T-helper 2 cell treated with Interferon-gamma antibody and Interleukin-4, amounts not matched to agents 5 μg/mL and 100 μg/mL, for 36 hours (primary cell): Measurements from ENCODE around the gene SERINC3.

Experiments
- DNase-seq: peaks from one replicate; pipeline ENCODE4 v3.0.0; 2021; ENCODE audit warnings: low spot score
- H3K27ac Mint-ChIP-seq: one replicate; pipeline ENCODE4 v1.8.0; 2021; ENCODE audit warnings: mild to moderate bottlenecking, mixed read lengths
- H3K27me3 Mint-ChIP-seq: one replicate; pipeline ENCODE4 v1.8.0; 2021; ENCODE audit warnings: low read depth, mixed read lengths
- H3K36me3 Mint-ChIP-seq: one replicate; pipeline ENCODE4 v1.8.0; 2021; ENCODE audit warnings: low read depth, mixed read lengths
- H3K4me1 Mint-ChIP-seq: one replicate; pipeline ENCODE4 v1.8.0; 2021; ENCODE audit warnings: low read depth, mixed read lengths
- H3K4me3 Mint-ChIP-seq: one replicate; pipeline ENCODE4 v1.8.0; 2022; ENCODE audit warnings: mild to moderate bottlenecking, moderate library complexity, mixed read lengths
- H3K9me3 Mint-ChIP-seq: one replicate; pipeline ENCODE4 v1.8.0; 2021; ENCODE audit warnings: mixed read lengths

SERINC3 gene

DNA sequence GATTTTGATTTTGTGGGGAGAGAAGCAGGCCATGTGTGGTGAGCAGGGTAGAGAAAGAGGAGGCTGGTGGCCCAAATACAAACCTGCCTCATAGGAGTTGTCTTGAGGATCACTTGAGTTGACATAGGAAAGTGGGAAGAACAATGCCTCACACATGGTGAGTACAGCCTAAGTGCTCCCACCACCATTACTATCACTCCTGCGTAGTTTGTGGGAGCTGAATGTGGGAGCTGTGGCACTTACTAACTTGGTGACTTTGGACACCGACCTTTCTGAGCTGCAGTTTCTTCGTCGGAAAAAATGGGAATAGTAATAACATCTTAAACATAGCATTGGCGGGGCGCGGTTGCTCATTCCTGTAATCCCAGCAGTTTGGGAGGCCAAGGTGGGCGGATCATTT, 25.5 kb upstream of the SERINC3 start:
- no peak overlapping the region for H3K4me3 Mint-ChIP-seq
- H3K4me1 Mint-ChIP-seq, result peaks cover 2% of the 10 kb centered on the region
- H3K9me3 Mint-ChIP-seq, result no peaks in the 10 kb centered on the region

DNA sequence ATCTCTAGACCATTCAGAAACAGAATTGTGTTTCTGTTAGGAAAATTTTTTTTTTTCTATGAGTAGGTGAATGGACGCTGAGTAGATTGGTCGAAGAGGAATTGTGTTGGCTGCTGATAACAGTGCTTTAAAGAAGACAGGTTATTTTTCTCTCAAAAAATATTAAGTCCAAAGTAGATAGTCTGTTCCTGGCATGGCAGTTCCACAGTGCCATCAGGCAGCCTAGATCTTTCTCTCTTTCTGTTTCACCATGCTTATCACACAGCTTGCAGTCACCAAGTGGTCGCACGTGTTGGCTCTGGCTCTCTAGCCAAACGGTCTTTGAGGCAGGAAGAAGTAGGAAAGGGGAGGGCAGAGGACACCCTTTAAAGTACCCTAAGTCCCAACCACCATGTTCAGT, 22.4 kb upstream of the SERINC3 start:
- H3K9me3 Mint-ChIP-seq, result no peaks in the 10 kb centered on the region
- H3K36me3 Mint-ChIP-seq, result no peaks in the 10 kb centered on the region
- no peak overlapping the region for H3K27ac Mint-ChIP-seq
- H3K27me3 Mint-ChIP-seq, result peaks cover 9% of the 10 kb centered on the region
- H3K4me1 Mint-ChIP-seq, result no peaks in the 10 kb centered on the region
- H3K4me3 Mint-ChIP-seq, result no peak overlapping the region
- DNase-seq, result no peak

More for the DNA sequence above, 25.5 kb upstream of the SERINC3 start:
- Mint-ChIP-seq H3K27me3 (peaks cover 10% of the 10 kb centered on the region), H3K27ac (no peak overlapping the region), H3K36me3 (no peaks in the 10 kb centered on the region)
- DNase-seq, result no peak

DNA sequence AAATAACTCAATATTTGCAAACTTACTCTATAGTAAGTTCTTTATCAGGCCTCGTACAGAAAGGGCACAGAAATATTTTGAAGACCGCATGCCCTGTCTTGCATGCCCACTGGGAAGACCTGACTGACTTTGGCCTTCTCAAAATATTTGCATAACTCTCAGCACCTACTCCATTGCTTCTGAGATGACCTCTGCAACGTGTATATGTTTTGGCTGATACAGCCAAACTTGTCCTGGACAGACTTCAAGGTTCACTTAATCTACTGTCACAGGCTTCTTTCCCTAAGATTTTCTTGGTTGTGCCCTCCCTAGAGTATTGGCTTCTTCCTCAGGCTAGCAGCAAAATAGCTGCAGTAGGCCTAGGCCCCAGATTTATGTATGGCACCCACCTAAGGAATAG, 21.5 kb upstream of the SERINC3 start:
- no peak for DNase-seq
- Mint-ChIP-seq H3K27me3 (peaks cover 5% of the 10 kb centered on the region), H3K4me3 (no peak overlapping the region), H3K27ac (no peak overlapping the region), H3K9me3 (no peaks in the 10 kb centered on the region), H3K4me1 (no peaks in the 10 kb centered on the region), H3K36me3 (no peaks in the 10 kb centered on the region)

- H3K27ac Mint-ChIP-seq, result no peak overlapping the region
- no peaks in the 10 kb centered on the region for H3K9me3 Mint-ChIP-seq
- DNase-seq, result no peak
- H3K4me3 Mint-ChIP-seq, result no peak overlapping the region
- no peaks in the 10 kb centered on the region for H3K4me1 Mint-ChIP-seq
- peaks cover 5% of the 10 kb centered on the region for H3K27me3 Mint-ChIP-seq
- H3K36me3 Mint-ChIP-seq, result no peaks in the 10 kb centered on the region
Measured at GRCh38 chr20:44542890-44543289, 21.0 kb upstream of the SERINC3 start.

DNA sequence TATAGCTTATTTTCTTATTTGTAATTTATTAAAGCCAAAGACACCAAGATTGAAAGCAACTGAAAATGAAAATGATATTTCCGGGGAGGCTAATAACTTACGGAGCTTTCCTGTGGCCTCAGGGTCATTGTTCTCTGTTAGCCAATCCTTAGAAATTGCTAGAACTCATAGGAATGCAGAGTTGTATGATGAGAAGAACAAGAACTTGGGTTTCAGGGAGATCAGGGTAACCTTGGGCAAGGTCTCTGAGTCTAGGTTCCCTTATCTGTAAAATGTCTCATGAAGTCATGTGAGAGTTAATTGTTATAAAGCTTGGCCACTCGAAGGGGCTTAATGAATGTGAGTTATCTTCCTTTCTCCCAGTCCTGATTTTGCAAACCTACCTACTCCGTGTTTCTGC, 20.1 kb upstream of the SERINC3 start:
- H3K4me3 Mint-ChIP-seq, result no peak overlapping the region
- no peaks in the 10 kb centered on the region for H3K4me1 Mint-ChIP-seq
- H3K9me3 Mint-ChIP-seq, result no peaks in the 10 kb centered on the region
- H3K27me3 Mint-ChIP-seq, result no peaks in the 10 kb centered on the region
- no peak overlapping the region for H3K27ac Mint-ChIP-seq
- no peak for DNase-seq
- H3K36me3 Mint-ChIP-seq, result no peaks in the 10 kb centered on the region

GRCh38 chr20:44540834-44541233, 19.0 kb upstream of the SERINC3 start:
- DNase-seq, result no peak
- peaks cover 3% of the 10 kb centered on the region for H3K4me1 Mint-ChIP-seq
- no peaks in the 10 kb centered on the region for H3K36me3 Mint-ChIP-seq
- H3K9me3 Mint-ChIP-seq, result no peaks in the 10 kb centered on the region
- no peak overlapping the region for H3K27ac Mint-ChIP-seq
- H3K27me3 Mint-ChIP-seq, result peaks cover 7% of the 10 kb centered on the region
- H3K4me3 Mint-ChIP-seq, result no peak overlapping the region

DNA sequence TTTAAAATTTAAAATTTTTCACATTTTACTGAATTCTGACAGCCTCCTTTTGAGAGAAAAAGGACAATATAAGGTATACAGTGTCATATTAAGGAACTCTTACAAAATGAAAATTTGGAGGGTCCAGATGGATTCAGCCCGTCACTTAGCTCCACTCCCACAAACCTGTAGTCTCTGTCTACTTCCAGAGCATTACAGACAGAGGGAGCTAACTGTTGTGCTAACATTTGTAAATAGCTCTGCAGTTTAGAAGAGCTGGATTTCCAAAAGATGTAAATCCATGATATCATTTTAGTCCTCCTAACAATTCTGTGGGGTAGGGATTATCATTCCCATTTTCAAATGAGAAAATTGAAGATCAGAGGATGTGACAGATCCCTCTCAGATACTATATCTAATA, 16.1 kb upstream of the SERINC3 start:
- Mint-ChIP-seq H3K4me3 (no peak overlapping the region), H3K4me1 (peaks cover 3% of the 10 kb centered on the region), H3K36me3 (no peaks in the 10 kb centered on the region), H3K27me3 (peaks cover 11% of the 10 kb centered on the region), H3K9me3 (no peaks in the 10 kb centered on the region), H3K27ac (no peak overlapping the region)
- no peak for DNase-seq

- H3K27me3 Mint-ChIP-seq, result peaks cover 11% of the 10 kb centered on the region
- H3K4me3 Mint-ChIP-seq, result no peak overlapping the region
- no peaks in the 10 kb centered on the region for H3K9me3 Mint-ChIP-seq
- no peak overlapping the region for H3K27ac Mint-ChIP-seq
- no peaks in the 10 kb centered on the region for H3K36me3 Mint-ChIP-seq
- DNase-seq, result no peak
- H3K4me1 Mint-ChIP-seq, result peaks cover 6% of the 10 kb centered on the region
Measured at GRCh38 chr20:44536175-44536574, 14.3 kb upstream of the SERINC3 start.

DNA sequence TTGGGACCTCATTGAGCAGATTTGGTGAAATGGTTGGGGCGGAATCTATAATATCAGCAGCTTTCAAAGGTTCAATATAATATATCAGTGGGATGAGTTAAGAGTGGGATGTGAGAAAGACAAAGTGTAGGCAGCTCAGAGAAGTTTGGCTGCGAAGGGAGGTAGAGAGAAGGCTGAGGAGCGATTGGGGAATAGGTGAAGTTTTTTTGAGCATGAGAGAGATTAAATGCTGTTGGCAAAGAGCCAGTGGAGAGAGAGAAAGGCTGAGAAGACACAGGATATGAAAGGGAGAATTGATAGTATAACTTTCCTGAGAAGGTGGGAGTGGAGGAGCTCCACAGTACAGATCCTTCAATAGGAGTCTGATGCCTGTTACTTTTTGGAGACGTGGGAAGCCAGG, 12.1 kb upstream of the SERINC3 start:
- no peaks in the 10 kb centered on the region for H3K36me3 Mint-ChIP-seq
- peaks cover 7% of the 10 kb centered on the region for H3K4me1 Mint-ChIP-seq
- no peak overlapping the region for H3K4me3 Mint-ChIP-seq
- no peak for DNase-seq
- H3K27me3 Mint-ChIP-seq, result peaks cover 11% of the 10 kb centered on the region
- H3K9me3 Mint-ChIP-seq, result no peaks in the 10 kb centered on the region
- H3K27ac Mint-ChIP-seq, result no peak overlapping the region

DNA sequence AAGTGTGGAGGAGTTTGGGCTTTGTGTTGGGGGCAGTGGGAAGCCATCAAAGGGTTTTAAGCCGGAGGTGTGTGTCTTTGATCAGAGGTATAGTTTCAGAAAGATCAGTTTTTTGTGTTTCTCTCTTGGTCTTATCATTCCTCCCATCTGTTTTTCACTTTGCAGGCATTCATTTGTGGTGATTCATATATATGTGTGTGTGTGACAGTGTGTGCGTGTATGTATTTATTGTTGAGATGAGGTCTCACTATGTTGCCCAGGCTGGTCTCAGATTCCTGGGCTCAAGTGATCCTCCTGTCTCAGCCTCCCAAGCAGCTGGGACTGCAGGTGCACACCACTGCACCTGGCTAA, 11.1 kb upstream of the SERINC3 start:
- no peak for DNase-seq
- H3K27ac Mint-ChIP-seq, result no peak overlapping the region
- H3K27me3 Mint-ChIP-seq, result peaks cover 11% of the 10 kb centered on the region
- no peak overlapping the region for H3K4me3 Mint-ChIP-seq
- H3K9me3 Mint-ChIP-seq, result no peaks in the 10 kb centered on the region
- peaks cover 7% of the 10 kb centered on the region for H3K4me1 Mint-ChIP-seq
- no peaks in the 10 kb centered on the region for H3K36me3 Mint-ChIP-seq

- peaks cover 7% of the 10 kb centered on the region for H3K4me1 Mint-ChIP-seq
- H3K27me3 Mint-ChIP-seq, result peaks cover 11% of the 10 kb centered on the region
- H3K4me3 Mint-ChIP-seq, result no peak overlapping the region
- H3K27ac Mint-ChIP-seq, result no peak overlapping the region
- H3K36me3 Mint-ChIP-seq, result no peaks in the 10 kb centered on the region
- DNase-seq, result no peak
- H3K9me3 Mint-ChIP-seq, result no peaks in the 10 kb centered on the region
Measured at GRCh38 chr20:44532259-44532980, 10.6 kb upstream of the SERINC3 start.

DNA sequence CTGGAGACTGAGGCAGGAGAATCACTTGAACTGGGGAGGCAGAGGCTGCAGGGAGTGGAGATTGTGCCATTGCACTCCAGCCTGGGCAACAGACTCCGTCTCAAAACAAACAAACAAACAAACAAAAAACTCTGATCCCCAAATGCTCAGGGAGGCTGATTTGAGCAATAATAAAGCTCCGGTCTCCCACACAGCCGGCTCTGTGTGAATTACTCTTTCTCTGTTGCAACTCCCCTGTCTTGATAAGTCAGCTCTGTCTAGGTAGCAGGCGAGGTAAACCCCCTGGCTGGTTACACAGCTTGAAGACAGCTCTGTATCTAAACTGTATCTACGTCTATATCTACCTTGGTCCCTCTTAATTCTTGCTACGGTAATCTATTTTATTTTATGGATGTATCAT, 6.4 kb upstream of the SERINC3 start:
- Mint-ChIP-seq H3K27me3 (no peaks in the 10 kb centered on the region), H3K27ac (no peak overlapping the region), H3K4me3 (no peak overlapping the region), H3K36me3 (no peaks in the 10 kb centered on the region), H3K4me1 (peaks cover 4% of the 10 kb centered on the region), H3K9me3 (no peaks in the 10 kb centered on the region)
- no peak for DNase-seq

- no peak for DNase-seq
- no peaks in the 10 kb centered on the region for H3K27me3 Mint-ChIP-seq
- peaks cover 6% of the 10 kb centered on the region for H3K4me1 Mint-ChIP-seq
- no peak overlapping the region for H3K4me3 Mint-ChIP-seq
- no peak overlapping the region for H3K27ac Mint-ChIP-seq
- H3K36me3 Mint-ChIP-seq, result no peaks in the 10 kb centered on the region
- H3K9me3 Mint-ChIP-seq, result no peaks in the 10 kb centered on the region
Measured at GRCh38 chr20:44527716-44528199, 5.9 kb upstream of the SERINC3 start.

- Mint-ChIP-seq H3K36me3 (no peaks in the 10 kb centered on the region), H3K9me3 (no peaks in the 10 kb centered on the region), H3K4me3 (no peak overlapping the region), H3K27ac (no peak overlapping the region), H3K27me3 (no peaks in the 10 kb centered on the region), H3K4me1 (peaks cover 12% of the 10 kb centered on the region)
- no peak for DNase-seq
Measured at GRCh38 chr20:44526129-44526528, 4.3 kb upstream of the SERINC3 start.

GRCh38 chr20:44523746-44524145, 1.9 kb upstream of the SERINC3 start:
- H3K27me3 Mint-ChIP-seq, result no peaks in the 10 kb centered on the region
- no peak overlapping the region for H3K4me3 Mint-ChIP-seq
- H3K27ac Mint-ChIP-seq, result no peak overlapping the region
- DNase-seq, result no peak
- peaks cover 4% of the 10 kb centered on the region for H3K36me3 Mint-ChIP-seq
- H3K4me1 Mint-ChIP-seq, result peaks cover 21% of the 10 kb centered on the region
- H3K9me3 Mint-ChIP-seq, result no peaks in the 10 kb centered on the region
